NCI-H2029 (cell line): Measurements from ENCODE around the gene LINGO3.

ENCODE experiments used
- DNase-seq: peaks from one replicate; lab custom pipeline; 2025; lab: John Stamatoyannopoulos, UW

Gene LINGO3

DNA sequence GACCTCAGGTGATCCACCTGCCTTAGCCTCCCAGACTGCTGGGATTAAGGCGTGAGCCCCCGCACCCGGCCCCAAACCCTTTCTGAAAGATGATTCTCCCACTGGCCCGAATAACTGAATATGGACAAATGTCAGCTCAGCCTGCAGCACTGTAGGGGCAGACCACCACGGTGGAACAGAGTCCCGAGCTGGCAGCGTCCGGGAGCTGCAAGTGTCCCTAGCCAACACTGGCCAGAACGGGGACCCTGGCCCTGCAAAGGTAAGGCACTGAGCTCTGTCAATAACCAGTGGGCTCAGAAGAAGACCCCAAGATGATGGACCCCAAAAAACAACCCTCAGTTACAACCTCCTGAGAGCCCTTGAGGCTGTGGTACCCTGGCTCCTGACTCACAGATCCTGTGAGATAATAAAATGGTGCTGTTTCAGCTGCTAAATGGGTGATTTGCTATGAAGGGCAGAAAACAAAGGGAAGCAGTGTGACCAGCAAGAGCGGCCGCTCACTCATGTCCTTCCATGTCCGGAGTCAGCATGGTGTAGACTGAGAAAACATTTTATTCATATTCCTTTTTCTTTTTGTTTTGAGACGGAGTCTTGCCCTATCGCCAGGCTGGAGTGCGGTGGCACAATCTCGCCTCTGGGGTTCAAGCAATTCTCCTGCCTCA, 18.9 kb upstream of the LINGO3 start:
- DNase-seq, result no peak

- DNase-seq, result no peak
Measured at GRCh38 chr19:2325281-2326046, 17.5 kb upstream of the LINGO3 start.

DNA sequence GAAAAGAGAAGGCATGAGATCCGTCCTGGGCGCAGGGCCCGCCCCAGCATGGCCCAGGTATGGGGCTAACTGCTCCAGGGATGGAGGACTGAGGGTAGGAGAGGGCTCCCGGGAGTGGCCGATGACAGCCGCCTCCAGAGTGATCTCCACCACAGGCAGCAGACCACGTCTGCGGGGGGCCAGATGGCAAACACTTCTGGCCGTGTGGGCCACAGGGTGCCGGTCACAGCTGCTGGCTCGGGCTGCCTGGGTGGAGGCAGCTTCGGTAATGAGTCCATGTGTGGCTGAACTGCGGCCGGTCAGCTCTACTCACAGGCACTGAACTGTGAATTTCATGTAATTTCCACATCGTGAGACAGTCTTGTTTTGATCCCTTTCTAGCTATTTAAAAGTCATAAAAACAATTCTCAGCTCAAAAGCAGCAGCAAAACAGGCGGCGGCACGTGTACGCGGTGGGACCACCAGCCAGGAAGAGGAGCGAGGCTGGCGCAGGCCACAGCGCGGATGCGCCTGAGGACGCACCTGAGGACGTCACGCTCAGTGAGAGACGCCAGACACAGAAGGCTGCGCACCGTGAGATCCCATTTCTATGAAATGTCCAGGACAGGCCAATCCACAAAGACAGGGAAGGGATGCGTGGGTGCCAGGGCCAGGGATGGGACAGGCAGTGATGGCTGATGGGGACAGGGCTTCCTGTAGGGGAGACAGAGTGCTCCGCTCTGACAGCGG, 16.4 kb upstream of the LINGO3 start:
- no peak for DNase-seq

DNA sequence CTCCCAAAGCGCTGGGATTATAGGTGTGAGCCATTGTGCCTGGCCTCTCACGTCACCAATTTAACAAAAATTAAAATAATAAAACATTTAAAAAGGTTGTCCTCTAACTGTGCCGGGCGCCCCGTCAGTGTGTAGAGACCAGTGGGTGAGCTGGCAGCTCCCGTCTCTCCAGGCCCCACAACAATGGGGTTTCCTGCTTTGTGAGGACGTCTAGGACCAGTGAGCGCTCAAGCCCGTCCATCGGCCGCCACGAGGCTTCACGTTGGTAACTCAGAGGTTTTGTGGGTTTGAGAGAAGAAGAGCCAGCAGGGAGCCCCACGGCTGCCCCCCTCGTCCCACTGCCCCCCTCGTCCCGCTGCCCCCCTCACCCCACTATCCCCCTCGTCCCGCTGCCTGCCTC, 15.8 kb upstream of the LINGO3 start:
- no peak for DNase-seq

DNA sequence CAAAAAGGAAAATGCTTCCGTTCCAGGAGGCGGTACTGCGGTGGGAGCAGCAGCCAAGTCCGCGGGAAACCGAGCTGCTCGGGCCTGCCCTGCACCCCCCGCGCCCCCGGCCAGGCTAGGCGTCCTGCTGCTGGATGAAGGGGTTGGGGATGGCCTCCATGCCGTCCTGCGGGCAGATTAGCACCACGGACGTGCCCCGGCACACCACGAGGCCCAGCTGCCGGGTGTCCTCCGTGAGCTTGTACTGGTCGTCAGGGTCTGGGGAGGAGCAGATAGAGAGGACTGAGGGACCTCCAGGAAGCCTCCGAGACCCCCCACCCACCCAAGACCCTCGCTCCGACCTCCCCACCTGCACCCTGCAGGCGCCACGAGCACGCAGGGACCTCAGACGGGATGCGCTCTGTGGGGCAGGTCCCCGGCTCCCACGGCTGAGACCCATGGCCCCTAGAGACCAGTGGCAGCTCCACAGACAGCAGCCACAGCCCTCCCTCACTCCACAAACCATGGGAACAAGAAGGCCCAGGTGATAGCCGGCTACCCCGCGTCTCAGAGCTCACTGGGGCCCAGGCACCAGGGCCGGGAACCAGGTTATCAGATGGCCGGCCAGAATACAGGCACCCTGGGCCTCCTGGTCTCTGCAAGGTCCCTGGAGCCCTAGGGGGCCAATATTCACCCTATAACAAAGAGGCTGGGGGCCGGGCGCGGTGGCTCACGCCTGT, 13.8 kb upstream of the LINGO3 start:
- DNase-seq, result no peak

DNA sequence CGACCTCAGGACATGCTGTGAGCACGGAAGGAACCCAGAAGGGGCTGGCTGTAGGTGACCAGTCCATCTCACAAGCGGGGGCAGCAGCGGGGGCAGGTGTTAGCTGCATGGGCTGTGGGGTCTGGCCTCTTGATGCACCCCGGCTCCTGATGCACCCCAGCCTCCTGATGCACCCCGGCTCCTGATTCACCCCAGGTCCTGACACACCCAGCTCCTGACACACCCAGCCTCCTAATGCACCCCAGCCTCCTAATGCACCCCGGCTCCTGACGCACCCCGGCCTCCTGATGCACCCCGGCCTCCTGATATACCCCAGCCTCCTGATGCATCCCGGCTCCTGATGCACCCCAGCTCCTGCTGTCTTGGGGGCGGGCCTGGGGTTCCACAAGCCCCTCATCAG, 13.0 kb upstream of the LINGO3 start:
- no peak for DNase-seq

DNA sequence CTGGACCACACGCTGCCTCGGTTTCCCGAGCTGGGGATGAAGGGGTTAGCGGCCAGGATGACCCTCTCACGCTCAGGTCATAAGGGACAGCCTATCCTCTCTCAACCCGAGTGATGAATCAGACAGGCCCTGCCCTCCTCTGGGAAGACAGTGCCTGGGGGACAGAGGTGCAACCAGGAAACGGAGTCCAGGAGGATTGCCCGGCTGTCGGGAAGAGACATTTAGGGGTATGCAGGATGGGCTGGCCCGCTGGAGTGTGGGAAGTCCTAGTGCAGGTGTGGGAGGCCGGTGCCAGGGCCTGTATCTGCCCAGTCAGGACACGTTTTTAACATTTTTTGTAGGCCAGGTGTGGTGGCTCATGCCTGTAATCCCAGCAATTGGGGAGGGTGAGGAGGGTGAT, 12.1 kb upstream of the LINGO3 start:
- DNase-seq, result no peak

DNA sequence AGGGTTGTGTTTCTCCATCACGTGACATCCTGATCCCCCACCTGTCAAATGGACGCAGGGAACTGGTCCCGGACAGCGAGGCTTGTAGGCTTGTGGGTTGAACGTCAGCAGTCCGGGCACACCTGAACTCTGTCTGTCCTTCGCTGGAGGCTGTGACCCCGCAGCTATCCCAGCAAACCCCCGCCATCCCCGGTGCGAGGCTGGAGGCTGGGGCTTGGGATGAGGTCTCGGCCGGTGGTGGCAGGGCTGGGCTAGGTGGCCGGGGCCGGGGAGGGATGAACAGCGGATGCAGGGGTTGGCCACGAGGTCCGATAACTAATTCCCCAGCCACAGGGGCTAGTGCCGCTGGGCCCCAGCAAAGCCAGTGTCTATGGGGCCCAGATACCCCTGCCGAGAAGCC, 11.6 kb upstream of the LINGO3 start:
- no peak for DNase-seq

GRCh38 chr19:2318923-2319322, 11.0 kb upstream of the LINGO3 start:
- no peak for DNase-seq

- no peak for DNase-seq
Measured at GRCh38 chr19:2317756-2318155, 9.8 kb upstream of the LINGO3 start.

DNA sequence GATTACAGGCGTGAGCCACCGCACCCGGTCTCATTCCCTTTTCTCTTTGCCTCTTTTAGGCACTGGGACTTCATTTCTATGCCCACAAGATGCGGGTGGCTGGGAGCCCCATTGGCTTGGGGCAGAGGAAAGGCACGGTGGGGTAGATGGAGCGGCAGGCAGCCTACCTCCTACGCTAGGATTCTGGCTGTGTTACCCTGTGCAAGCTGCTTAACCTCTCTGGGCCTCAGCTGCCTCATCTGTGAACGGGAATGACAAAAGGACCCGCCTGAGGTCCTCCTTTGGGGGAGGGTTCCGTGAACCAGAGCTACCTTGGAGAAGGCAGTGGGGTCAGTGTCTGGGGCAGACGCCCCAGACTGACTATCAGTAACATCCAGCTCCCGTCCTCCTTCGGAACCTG, 9.3 kb upstream of the LINGO3 start:
- no peak for DNase-seq

GRCh38 chr19:2315818-2316353, 7.9 kb upstream of the LINGO3 start:
- no peak for DNase-seq

DNA sequence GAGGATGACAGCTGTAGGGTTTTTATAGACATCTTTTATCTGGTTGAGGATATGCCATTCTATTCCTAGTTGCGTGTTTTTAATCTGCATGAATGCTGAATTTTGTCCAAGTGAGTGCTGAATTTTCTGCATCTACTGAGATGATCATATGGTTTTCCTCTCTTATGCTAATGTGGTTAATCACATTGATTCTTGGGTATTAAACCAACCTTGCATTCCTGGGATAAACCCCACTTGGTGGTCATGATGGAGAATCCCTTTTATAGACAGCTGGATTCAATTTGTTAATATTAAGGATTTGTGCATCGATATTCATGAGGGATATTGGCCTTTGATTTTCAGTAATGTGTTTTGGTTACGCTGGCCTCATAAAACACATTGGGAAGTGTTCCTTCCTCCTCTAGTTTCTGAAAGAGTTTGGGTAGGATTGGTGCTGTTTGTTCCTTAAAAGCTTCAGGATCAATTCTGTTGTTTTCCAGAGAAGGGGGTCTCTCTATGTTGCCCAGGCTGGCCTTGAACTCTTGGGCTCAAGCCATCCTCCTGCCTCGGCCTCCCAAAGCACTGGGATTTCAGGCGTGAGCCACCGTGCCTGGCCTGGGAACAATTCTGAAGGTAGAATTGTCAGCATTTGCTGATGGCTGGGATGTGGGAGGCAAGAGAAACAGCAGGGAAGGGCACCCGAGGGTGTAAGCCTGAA, 7.3 kb upstream of the LINGO3 start:
- no peak for DNase-seq

DNA sequence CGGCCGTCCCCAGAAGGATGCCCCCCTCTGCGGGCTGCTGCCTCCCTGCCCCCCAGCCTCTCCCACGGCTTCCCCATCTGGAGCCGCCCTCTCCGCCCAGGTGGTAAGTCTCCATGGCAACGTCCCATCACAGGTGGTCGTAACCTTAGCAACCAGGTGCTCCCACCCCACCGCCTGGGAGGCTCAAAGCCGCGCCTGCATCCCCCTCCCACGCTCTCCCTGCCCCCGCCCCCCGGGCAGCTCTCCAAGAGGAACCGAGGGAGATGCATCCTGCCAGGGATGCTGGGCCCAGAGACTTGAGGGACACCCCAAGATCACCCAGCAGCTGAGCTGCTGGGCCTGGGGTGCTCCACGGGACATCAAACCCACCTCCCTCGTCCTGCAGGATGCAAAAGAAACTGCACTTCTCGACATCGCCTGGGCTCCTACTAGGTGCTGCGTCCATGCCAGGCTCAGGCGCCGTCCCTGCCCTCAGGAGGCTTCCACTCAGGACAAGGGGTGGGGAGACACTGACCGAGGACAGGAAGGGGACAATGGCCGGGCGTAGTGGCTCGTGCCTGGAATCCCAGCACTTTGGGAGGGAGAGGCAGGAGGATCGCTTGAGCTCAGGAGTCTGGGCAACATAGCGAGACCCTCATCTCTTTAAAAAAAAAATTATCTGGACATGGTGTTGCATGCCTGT, 5.0 kb upstream of the LINGO3 start:
- no peak for DNase-seq

DNA sequence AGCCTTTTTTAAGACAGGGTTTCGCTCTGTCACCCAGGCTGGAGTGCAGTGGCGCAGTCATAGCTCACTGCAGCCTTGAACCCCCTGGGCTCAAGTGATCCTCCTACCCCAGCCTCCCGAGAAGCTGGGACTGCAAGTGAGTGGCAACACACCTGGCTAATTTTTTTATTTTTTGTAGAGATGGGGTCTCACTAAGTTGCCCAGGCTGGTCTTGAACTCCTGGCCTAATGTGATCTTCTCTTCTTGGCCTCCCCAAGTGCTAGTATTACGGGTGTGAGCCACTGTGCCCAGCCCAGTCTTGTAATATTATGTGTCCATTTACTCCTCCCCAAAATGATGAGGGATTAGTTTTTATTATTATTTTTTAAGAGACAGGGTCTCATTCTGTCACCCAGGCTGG, 3.1 kb upstream of the LINGO3 start:
- DNase-seq, result no peak

GRCh38 chr19:2309734-2310362, 1.9 kb upstream of the LINGO3 start:
- peak; percentile 68 for DNase-seq

GRCh38 chr19:2307518-2308012, 389 bp downstream of the LINGO3 start:
- DNase-seq, result no peak

- DNase-seq, result no peak
Measured at GRCh38 chr19:2306971-2307370, 983 bp downstream of the LINGO3 start.

GRCh38 chr19:2306281-2306806, 1.6 kb downstream of the LINGO3 start:
- DNase-seq, result no peak
